Measurements from ENCODE around the gene TMEM132D. TPM values are rescaled to one million over a fixed set of nuclear protein-coding genes. Genes with fewer than 3 reads are reported as not detected.

TMEM132D gene
- total and polyA plus RNA-seq, 2 donors (not counting 3 experiments of a cell fraction or from before 2014, with no cell fraction given), result not detected

DNA sequence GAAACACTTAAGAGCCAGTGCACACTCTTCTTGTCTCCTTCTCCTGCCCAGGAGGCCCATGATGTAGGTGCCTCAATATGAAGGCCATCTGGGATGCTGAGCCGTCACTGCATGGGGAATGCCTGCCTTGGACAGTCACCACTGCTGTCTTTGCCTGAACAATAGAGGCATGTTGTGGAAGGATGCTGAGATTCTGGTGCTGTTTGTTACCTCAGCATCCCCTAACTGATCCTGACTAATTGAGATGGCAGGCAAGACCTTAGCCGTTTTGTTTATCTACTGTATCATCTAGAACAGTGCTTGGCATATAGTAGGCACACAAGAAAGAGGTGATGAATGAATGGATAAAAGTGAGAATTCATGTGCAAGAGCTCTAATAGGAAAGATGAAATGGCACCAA is 797.1 kb downstream of the TMEM132D start:
- no peak overlapping the region for H3K4me2 ChIP-seq (ENCODE audit: insufficient read depth, low read length)
- no peaks in the 10 kb centered on the region for H3K79me2 ChIP-seq (ENCODE audit: control insufficient read depth, insufficient read depth, low read length)
- H3K4me3 ChIP-seq (replicated peaks in 1 of 3; ENCODE audit: insufficient read depth in 1 of 3, low read depth in 1 of 3, low read length in 3 of 3), result no peak overlapping the region
- no peak overlapping the region for H2AFZ ChIP-seq (ENCODE audit: low read depth, low read length)
- ChIA-PET POLR2A (no interaction called here), CTCF (no interaction called here)
- H3K9me3 ChIP-seq (replicated peaks; ENCODE audit: control insufficient read depth, insufficient read depth, low read length), result peaks cover 7% of the 10 kb centered on the region
- intact Hi-C loops (cut with micrococcal nuclease), result no loop called here
- H3K36me3 ChIP-seq (ENCODE audit: control insufficient read depth in 2 of 2, extremely low read depth in 1 of 2, insufficient read depth in 2 of 2, low read length in 2 of 2), result no peaks in the 10 kb centered on the region
- H3K27ac ChIP-seq (ENCODE audit: insufficient read depth, low read depth, low read length), result no peak overlapping the region
- DNase-seq (ENCODE audit: low read depth, low spot score) (no peak), FAIRE-seq (no peak)
- no TSS peak for BruUV-seq (replicated peaks)
- H3K27me3 ChIP-seq (ENCODE audit: control insufficient read depth in 2 of 2, insufficient read depth in 2 of 2, low read length in 2 of 2), result no peaks in the 10 kb centered on the region
- no peaks in the 10 kb centered on the region for H3K9me1 ChIP-seq (replicated peaks; ENCODE audit: control insufficient read depth, extremely low read depth, insufficient read depth, low read length)
- TF ChIP-seq FOS (IDR thresholded peaks at IDR 0.05; ENCODE audit: borderline replicate concordance, insufficient read depth, low read length) (no peak), JUN (IDR thresholded peaks at IDR 0.05; ENCODE audit: borderline replicate concordance, insufficient read depth, insufficient read length, low read depth) (no peak), MAX (IDR thresholded peaks at IDR 0.05; ENCODE audit: insufficient read depth, insufficient read length) (no peak), EZH2 (IDR thresholded peaks at IDR 0.05; ENCODE audit: borderline replicate concordance, low read depth, low read length, severe bottlenecking) (no peak), MYC (IDR thresholded peaks at IDR 0.05; ENCODE audit: low read depth, low read length) (no peak), POLR2A (IDR thresholded peaks at IDR 0.05; ENCODE audit: low read depth, low read length) (no peak), GATA2 (IDR thresholded peaks at IDR 0.05; ENCODE audit: insufficient read depth, insufficient read length, low read depth, low read length) (no peak), POLR2AphosphoS5 (IDR thresholded peaks at IDR 0.05; ENCODE audit: insufficient read depth, low read depth, low read length) (no peak)
- TF ChIP-seq, protein P1, sequence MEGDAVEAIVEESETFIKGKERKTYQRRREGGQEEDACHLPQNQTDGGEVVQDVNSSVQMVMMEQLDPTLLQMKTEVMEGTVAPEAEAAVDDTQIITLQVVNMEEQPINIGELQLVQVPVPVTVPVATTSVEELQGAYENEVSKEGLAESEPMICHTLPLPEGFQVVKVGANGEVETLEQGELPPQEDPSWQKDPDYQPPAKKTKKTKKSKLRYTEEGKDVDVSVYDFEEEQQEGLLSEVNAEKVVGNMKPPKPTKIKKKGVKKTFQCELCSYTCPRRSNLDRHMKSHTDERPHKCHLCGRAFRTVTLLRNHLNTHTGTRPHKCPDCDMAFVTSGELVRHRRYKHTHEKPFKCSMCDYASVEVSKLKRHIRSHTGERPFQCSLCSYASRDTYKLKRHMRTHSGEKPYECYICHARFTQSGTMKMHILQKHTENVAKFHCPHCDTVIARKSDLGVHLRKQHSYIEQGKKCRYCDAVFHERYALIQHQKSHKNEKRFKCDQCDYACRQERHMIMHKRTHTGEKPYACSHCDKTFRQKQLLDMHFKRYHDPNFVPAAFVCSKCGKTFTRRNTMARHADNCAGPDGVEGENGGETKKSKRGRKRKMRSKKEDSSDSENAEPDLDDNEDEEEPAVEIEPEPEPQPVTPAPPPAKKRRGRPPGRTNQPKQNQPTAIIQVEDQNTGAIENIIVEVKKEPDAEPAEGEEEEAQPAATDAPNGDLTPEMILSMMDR (IDR thresholded peaks at IDR 0.05; ENCODE audit: extremely low read depth in 1 of 2, insufficient read depth in 1 of 2, low read depth in 1 of 2, low read length in 2 of 2), result no peak
- no peaks in the 10 kb centered on the region for H3K4me1 ChIP-seq (ENCODE audit: control insufficient read depth, extremely low read depth, insufficient read depth, low read length)
- dilution Hi-C loops (cut with MboI; ENCODE audit: extremely low pct_ligation_motif_present, low sequenced_read_pairs), result no loop called here
- no peaks in the 10 kb centered on the region for H4K20me1 ChIP-seq (replicated peaks; ENCODE audit: control insufficient read depth, extremely low read depth, insufficient read depth, low read length)
- no peak overlapping the region for H3K9ac ChIP-seq (replicated peaks; ENCODE audit: extremely low read depth, insufficient read depth, low read length)
